ENCODE data around the gene KRT10. TPM values are rescaled to one million over a fixed set of nuclear protein-coding genes. Genes with fewer than 3 reads are reported as not detected.

The KRT10 gene
- total RNA-seq, 1 donor from 2014 or later: 40.7 TPM

- H3K36me3 Mint-ChIP-seq (ENCODE audit: low read depth): no peaks in the 10 kb centered on the region
- ATAC-seq (ENCODE audit: low read depth): no peak
- no peaks in the 10 kb centered on the region for H3K4me1 Mint-ChIP-seq
- no peaks in the 10 kb centered on the region for H3K9me3 Mint-ChIP-seq
- no peak overlapping the region for H3K4me3 Mint-ChIP-seq
- no peak for TF ChIP-seq CTCF (IDR thresholded peaks at IDR 0.05)
- H3K27me3 Mint-ChIP-seq: peaks cover 17% of the 10 kb centered on the region
- ChIA-PET CTCF (interaction anchor here (1.4 kb wide), 1 partner anchor 811 kb away, joined by 3 read pairs; no protein-coding TSS in a partner anchor), POLR2A (no interaction called here)
- no peak for DNase-seq
- intact Hi-C loops (cut with micrococcal nuclease): loop anchor here (5.0 kb wide), 1 partner anchor 175 kb away; the partner anchor contains the start of gene KRTAP1-5
- H3K27ac Mint-ChIP-seq: no peak overlapping the region
Measured at GRCh38 chr17:40852364-40852763, 29.9 kb upstream of the KRT10 start.

GRCh38 chr17:40850293-40850972 lies 28.0 kb upstream of the KRT10 start:
- CTCF ChIA-PET: no interaction called here
- H3K9me3 Mint-ChIP-seq: no peaks in the 10 kb centered on the region
- TF ChIP-seq CTCF (IDR thresholded peaks at IDR 0.05): no peak
- no peaks in the 10 kb centered on the region for H3K4me1 Mint-ChIP-seq
- DNase-seq (no peak), ATAC-seq (ENCODE audit: low read depth) (no peak)
- H3K36me3 Mint-ChIP-seq (ENCODE audit: low read depth): no peaks in the 10 kb centered on the region
- H3K27ac Mint-ChIP-seq: no peak overlapping the region
- intact Hi-C loops (cut with micrococcal nuclease): loop anchor here (5.0 kb wide), 1 partner anchor 177 kb away; the partner anchor contains the start of gene KRTAP1-5
- POLR2A ChIA-PET: no interaction called here
- no peak overlapping the region for H3K4me3 Mint-ChIP-seq
- peaks cover 23% of the 10 kb centered on the region for H3K27me3 Mint-ChIP-seq

GRCh38 chr17:40849723-40850122 lies 27.3 kb upstream of the KRT10 start:
- H3K27ac Mint-ChIP-seq: no peak overlapping the region
- H3K36me3 Mint-ChIP-seq (ENCODE audit: low read depth): no peaks in the 10 kb centered on the region
- TF ChIP-seq CTCF (IDR thresholded peaks at IDR 0.05): no peak
- ATAC-seq (ENCODE audit: low read depth) (no peak), DNase-seq (no peak)
- CTCF ChIA-PET: no interaction called here
- H3K4me3 Mint-ChIP-seq: no peak overlapping the region
- intact Hi-C loops (cut with micrococcal nuclease): loop anchor here (5.0 kb wide), 1 partner anchor 178 kb away; the partner anchor contains the start of gene KRTAP1-5
- H3K27me3 Mint-ChIP-seq: peaks cover 29% of the 10 kb centered on the region
- POLR2A ChIA-PET: no interaction called here
- no peaks in the 10 kb centered on the region for H3K9me3 Mint-ChIP-seq
- no peaks in the 10 kb centered on the region for H3K4me1 Mint-ChIP-seq

DNA sequence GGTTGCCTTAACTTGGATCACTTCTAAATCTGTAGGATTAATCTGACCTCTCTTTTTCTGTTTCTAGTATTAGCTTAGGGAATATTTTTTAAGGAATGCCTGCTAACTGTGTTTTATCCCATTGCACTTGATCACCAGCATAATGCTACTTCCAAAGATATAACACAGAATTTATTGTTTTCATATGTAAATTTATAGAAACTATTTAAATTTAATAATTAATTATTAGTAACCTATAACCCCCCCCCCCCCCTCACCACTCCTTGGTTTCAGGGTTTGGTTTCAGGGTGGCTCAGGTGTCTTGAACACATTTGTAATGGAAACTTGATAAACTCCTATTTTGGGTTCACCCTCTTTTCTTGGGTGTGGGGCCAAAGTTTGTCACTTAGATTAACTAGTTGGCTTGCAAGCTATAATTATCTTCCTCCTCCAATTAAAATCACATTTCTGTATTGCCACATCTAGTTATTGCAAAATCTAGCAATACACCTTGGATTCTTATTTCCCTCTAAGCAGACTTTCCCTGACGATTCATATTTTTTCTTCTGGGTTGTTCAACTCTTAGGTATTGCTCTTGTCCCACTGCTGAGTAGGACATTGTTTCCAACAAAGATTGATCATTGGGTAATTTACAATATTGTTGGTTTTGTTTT lies 26.3 kb upstream of the KRT10 start:
- CTCF ChIA-PET: no interaction called here
- intact Hi-C loops (cut with micrococcal nuclease): no loop called here
- H3K27me3 Mint-ChIP-seq: peaks cover 36% of the 10 kb centered on the region
- no peak for ATAC-seq (ENCODE audit: low read depth)
- DNase-seq: no peak
- no peak for TF ChIP-seq CTCF (IDR thresholded peaks at IDR 0.05)
- no peak overlapping the region for H3K27ac Mint-ChIP-seq
- H3K4me1 Mint-ChIP-seq: no peaks in the 10 kb centered on the region
- no peak overlapping the region for H3K4me3 Mint-ChIP-seq
- POLR2A ChIA-PET: no interaction called here
- no peaks in the 10 kb centered on the region for H3K9me3 Mint-ChIP-seq
- H3K36me3 Mint-ChIP-seq (ENCODE audit: low read depth): no peaks in the 10 kb centered on the region

DNA sequence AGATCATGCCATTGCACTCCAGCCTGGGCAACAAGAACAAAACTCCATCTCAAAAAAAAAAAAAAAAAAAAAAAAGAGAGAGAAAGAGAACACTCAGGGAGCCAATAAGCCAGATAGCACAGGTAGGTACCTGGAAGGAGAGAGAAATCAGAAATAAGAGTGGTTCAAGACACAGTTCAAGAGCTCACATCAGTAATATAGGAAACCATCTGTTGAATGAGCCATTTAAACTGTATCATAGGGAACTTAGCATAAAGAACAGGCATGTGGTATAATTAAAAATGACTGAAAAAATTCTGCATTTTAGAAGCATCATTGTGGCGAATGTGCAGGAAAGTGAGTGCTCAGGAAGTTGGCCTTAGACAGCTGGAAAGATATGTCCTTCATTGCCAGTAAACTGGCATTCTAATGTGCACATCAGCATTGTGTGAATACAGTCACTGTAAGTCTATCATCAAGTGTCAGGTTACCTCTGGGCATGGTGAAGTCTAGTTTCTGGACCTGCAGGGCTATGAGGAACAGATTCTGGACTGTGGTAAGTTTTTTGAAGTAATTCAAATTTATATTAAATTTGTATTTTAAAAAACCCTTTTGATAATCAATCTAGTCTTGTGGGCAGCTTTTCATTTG lies 24.2 kb upstream of the KRT10 start:
- Mint-ChIP-seq H3K36me3 (ENCODE audit: low read depth) (no peaks in the 10 kb centered on the region), H3K27ac (no peak overlapping the region), H3K4me3 (no peak overlapping the region), H3K9me3 (no peaks in the 10 kb centered on the region), H3K4me1 (no peaks in the 10 kb centered on the region), H3K27me3 (peaks cover 32% of the 10 kb centered on the region)
- intact Hi-C loops (cut with micrococcal nuclease): no loop called here
- TF ChIP-seq CTCF (IDR thresholded peaks at IDR 0.05): no peak
- POLR2A ChIA-PET: interaction anchor here (0.7 kb wide), 1 partner anchor 200 kb away, joined by 3 read pairs; no protein-coding TSS in a partner anchor
- CTCF ChIA-PET: no interaction called here
- ATAC-seq (ENCODE audit: low read depth) (no peak), DNase-seq (no peak)
